ENCODE data around the gene RBM4B.
"Not testable (repeated sequence)": the region's sequence is repeated elsewhere in the genome, so short reads cannot be mapped to it uniquely, and the experiment has no call there.

RBM4B gene

DNA sequence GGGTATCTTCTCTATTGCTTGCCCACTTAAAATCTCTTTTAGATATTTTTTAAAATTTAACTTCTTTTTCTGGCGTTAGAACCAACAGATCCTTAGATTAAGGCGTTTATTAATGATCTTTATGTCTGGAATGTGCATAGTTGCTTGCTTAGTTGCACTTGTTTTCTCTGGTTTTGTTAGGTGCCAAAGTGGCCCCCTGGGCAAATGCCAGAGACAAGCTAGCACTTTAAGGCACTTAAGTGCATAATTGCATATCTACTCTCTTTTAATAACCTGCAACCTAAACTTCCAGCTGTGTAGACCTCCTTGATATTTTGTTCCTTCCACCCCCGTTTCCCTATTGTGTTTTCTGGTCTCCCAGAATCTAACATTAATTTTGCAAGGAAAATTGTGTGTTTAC lies 35.9 kb downstream of the RBM4B start:
- DNase-seq (ENCODE audit: low read depth), result no peak

DNA sequence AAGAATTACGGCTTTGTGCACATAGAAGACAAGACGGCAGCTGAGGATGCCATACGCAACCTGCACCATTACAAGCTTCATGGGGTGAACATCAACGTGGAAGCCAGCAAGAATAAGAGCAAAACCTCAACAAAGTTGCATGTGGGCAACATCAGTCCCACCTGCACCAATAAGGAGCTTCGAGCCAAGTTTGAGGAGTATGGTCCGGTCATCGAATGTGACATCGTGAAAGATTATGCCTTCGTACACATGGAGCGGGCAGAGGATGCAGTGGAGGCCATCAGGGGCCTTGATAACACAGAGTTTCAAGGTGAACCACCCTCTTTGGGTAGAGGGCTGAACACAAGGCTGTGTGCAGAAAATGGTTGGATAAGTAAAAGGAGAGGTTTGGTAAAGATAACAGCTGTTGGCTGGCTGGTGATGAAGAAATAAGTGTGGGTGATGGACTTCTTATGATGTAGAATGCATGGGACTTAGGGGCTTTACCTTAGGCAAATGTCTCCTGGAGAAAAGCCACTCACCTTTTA lies 37.8 kb downstream of the RBM4B start:
- DNase-seq (ENCODE audit: low read depth), result not testable (repeated sequence)

GRCh38 chr11:66639066-66639813 lies 38.4 kb downstream of the RBM4B start:
- no peak for DNase-seq (ENCODE audit: low read depth)

- DNase-seq (ENCODE audit: low read depth), result peak; percentile 91
Measured at GRCh38 chr11:66638177-66639065, 39.3 kb downstream of the RBM4B start, which contains the start of gene RBM4. Gene RBM4, plus strand, starts transcription at chr11:66638703. Its CDS starts 1,009 bp downstream, at chr11:66639712.

GRCh38 chr11:66637557-66638176 lies 40.0 kb downstream of the RBM4B start:
- no peak for DNase-seq (ENCODE audit: low read depth)

- no peak for DNase-seq (ENCODE audit: low read depth)
Measured at GRCh38 chr11:66636411-66636810, 41.3 kb downstream of the RBM4B start.

GRCh38 chr11:66632952-66633351 lies 44.7 kb downstream of the RBM4B start:
- no peak for DNase-seq (ENCODE audit: low read depth)

DNA sequence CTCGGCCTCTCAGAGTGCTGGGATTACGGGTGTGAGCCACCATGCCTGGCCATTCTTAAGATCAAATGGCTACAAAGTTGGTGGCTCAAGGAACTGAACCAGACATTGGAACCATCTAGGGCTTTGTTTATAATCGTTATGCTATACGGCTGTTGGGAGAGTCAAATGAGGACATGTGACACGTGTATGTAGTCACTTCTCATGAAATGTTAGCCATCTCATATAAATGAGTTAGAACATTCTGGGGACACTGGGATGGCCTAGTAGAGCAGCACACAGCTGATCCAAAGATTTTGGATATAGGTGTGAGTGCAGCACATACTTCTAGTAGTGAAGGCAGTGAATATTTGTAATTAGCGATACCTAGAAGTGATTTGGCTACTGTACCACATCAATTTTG lies 45.8 kb downstream of the RBM4B start:
- DNase-seq (ENCODE audit: low read depth), result no peak

- DNase-seq (ENCODE audit: low read depth), result no peak
Measured at GRCh38 chr11:66629356-66629755, 48.3 kb downstream of the RBM4B start.

GRCh38 chr11:66628061-66628603 lies 49.6 kb downstream of the RBM4B start:
- no peak for DNase-seq (ENCODE audit: low read depth)

DNA sequence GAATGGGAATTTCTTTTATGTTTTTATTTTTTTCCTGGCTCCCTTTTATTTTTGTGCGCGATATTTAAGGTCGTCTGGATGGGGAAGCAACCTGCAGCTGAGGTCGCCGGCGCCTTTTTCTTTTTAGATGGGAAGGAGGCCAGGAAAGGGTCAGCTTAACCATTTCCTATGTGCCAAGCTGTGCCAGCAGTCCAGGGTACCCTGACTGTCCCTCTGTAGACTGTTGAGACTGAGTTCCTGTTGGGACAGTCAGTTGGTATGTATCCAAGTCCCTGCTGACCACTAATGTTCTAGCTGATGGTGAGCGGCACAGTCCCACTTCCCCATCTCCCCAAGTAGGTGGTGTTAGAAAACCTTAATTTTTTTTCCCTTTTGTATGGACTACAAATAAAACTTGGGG lies 50.8 kb downstream of the RBM4B start:
- no peak for DNase-seq (ENCODE audit: low read depth)

DNA sequence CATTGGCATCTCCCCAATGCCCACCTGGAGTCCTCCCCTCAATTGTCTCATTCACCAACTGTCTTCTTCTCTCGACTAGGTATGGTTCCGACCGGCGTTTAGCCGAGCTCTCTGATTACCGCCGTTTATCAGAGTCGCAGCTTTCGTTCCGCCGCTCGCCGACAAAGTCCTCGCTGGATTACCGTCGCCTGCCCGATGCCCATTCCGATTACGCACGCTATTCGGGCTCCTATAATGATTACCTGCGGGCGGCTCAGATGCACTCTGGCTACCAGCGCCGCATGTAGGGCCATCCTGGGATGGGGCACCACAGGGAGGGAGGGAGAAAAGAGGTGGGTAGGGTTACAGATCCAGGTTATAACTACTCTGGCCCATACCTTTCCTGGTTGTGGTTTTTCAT lies 51.3 kb downstream of the RBM4B start:
- no peak for DNase-seq (ENCODE audit: low read depth)

- DNase-seq (ENCODE audit: low read depth), result no peak
Measured at GRCh38 chr11:66625752-66626149, 51.9 kb downstream of the RBM4B start.

DNA sequence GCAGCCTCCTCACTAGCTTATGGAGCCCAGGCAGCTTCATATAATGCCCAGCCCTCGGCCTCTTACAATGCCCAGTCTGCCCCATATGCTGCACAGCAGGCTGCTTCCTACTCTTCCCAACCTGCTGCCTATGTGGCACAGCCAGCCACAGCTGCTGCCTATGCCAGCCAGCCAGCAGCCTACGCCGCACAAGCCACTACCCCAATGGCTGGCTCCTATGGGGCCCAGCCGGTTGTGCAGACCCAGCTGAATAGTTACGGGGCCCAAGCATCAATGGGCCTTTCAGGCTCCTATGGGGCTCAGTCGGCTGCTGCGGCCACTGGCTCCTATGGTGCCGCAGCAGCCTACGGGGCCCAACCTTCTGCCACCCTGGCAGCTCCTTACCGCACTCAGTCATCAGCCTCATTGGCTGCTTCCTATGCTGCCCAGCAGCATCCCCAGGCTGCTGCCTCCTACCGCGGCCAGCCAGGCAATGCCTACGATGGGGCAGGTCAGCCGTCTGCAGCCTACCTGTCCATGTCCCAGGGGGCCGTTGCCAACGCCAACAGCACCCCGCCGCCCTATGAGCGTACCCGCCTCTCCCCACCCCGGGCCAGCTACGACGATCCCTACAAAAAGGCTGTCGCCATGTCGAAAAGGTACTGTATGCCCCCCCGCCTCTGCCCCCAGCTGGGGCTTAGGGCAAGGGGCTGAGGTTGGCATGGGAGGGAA lies 52.5 kb downstream of the RBM4B start:
- DNase-seq (ENCODE audit: low read depth), result no peak

- DNase-seq (ENCODE audit: low read depth), result no peak
Measured at GRCh38 chr11:66624450-66624849, 53.2 kb downstream of the RBM4B start.

GRCh38 chr11:66619080-66619554 lies 58.6 kb downstream of the RBM4B start:
- no peak for DNase-seq (ENCODE audit: low read depth)

DNA sequence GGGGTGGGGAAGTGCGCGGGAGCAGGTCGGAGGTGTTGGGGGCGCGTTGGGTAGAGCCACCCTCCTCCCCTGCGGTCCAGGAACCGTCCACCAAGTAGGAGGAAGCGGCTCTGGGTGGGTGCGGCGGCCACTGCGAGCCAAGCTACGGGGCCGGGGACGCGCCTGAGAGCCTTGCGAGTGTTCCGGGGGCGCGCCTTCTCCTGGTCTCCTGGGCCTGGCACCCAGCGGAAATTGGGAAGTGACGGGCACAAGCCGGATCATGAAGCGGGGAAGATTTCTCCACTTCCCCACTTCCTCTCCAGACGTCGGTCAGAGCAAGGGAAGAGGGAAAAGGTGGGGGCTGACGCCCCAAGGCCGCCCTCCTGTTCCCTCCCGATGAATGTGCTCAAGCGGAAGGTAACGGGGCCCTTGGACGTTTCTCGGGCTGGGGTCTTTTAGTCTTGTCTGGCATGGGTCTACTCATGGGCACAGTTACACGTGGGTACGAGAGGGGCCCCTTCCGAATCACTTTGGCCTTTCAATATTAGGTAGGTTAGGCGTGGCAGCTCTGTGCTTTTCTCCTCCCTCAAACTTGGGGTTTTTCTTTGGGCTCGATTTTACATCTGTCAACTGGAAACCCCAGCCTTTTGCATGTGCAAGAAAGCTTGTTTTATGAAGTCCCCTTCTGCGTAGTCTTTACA lies 60.4 kb downstream of the RBM4B start:
- DNase-seq (ENCODE audit: low read depth), result no peak

DNA sequence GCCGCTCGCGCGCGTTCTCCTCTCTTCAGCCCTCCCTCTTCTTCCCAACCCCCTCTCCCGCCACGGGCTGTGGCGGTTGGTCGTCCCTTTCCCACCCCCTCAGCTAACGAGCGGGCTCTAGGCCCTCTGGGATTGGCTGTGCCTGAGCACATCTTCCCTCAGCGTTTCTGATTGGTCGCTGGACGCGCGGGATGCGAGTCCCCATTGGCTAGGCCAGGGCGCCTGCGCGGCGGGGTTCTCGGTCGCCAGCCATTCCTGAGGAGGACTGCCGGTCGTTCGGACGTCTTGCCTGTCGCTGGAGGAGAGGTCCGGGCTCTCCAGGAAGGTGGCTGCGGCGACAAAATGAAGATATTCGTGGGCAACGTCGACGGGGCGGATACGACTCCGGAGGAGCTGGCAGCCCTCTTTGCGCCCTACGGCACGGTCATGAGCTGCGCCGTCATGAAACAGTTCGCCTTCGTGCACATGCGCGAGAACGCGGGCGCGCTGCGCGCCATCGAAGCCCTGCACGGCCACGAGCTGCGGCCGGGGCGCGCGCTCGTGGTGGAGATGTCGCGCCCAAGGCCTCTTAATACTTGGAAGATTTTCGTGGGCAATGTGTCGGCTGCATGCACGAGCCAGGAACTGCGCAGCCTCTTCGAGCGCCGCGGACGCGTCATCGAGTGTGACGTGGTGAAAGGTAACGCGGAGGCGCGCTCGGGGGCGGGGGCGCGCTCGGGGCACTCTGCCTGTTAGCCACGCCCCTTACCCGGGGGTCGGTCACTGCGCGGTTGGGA lies 61.1 kb downstream of the RBM4B start, which contains the start of gene RBM14:
Gene RBM14, plus strand, starts transcription at position 252 of the 776 bp plus-strand sequence. Its CDS starts 91 bp downstream, at position 343.
- peak; percentile 95 for DNase-seq (ENCODE audit: low read depth)
